GM19463 (cell line): Measurements from ENCODE around the gene ZNF14.
"Not testable (repeated sequence)": the region's sequence is repeated elsewhere in the genome, so short reads cannot be mapped to it uniquely, and the experiment has no call there.

Source experiments
- ATAC-seq: cut with Tn5 transposase; IDR thresholded peaks from one replicate; pipeline ENCODE4 v1.9.1; 2021; ENCODE audit warnings: mild to moderate bottlenecking, moderate library complexity; ENCODE audit not compliant: unreplicated experiment

The ZNF14 gene

GRCh38 chr19:19732579-19733501 lies at the start of gene ZNF14:
Gene ZNF14 (minus strand): TSS chr19:19733112. CDS start chr19:19732958, 154 bp downstream.
- ATAC-seq, result peak; percentile 100

- ATAC-seq, result not testable (repeated sequence)
Measured at GRCh38 chr19:19781791-19782190, 48.9 kb upstream of the ZNF14 start.

- ATAC-seq, result no peak
Measured at GRCh38 chr19:19778666-19779065, 45.8 kb upstream of the ZNF14 start.

GRCh38 chr19:19777692-19778091 lies 44.8 kb upstream of the ZNF14 start:
- ATAC-seq, result no peak

- ATAC-seq, result peak; percentile 98
Measured at GRCh38 chr19:19776206-19777008, 43.5 kb upstream of the ZNF14 start.

GRCh38 chr19:19775891-19776205 lies 42.9 kb upstream of the ZNF14 start:
- ATAC-seq, result peak; percentile 2

GRCh38 chr19:19774354-19775033 lies 41.6 kb upstream of the ZNF14 start:
- ATAC-seq, result no peak

GRCh38 chr19:19771963-19772362 lies 39.1 kb upstream of the ZNF14 start:
- ATAC-seq, result not testable (repeated sequence)

GRCh38 chr19:19769971-19770370 lies 37.1 kb upstream of the ZNF14 start:
- not testable (repeated sequence) for ATAC-seq

GRCh38 chr19:19758164-19758563 lies 25.3 kb upstream of the ZNF14 start:
- ATAC-seq, result no peak

GRCh38 chr19:19752760-19753403 lies 20.0 kb upstream of the ZNF14 start:
- ATAC-seq, result no peak

GRCh38 chr19:19751846-19752245 lies 18.9 kb upstream of the ZNF14 start:
- ATAC-seq, result no peak

GRCh38 chr19:19750842-19751790 lies 18.2 kb upstream of the ZNF14 start:
- no peak for ATAC-seq

GRCh38 chr19:19749908-19750841 lies 17.3 kb upstream of the ZNF14 start:
- no peak for ATAC-seq

- ATAC-seq, result no peak
Measured at GRCh38 chr19:19749117-19749907, 16.4 kb upstream of the ZNF14 start.

GRCh38 chr19:19748249-19748938 lies 15.5 kb upstream of the ZNF14 start:
- ATAC-seq, result no peak
